CD4-positive, alpha-beta memory T cell (primary cell): ENCODE measurements around the gene EPHA3. TPM values are rescaled to one million over a fixed set of nuclear protein-coding genes. Genes with fewer than 3 reads are reported as not detected.

Source experiments
- CTCF ChIA-PET: fragments of 350-600 bp; sonication (Branson Sonifier 250); formaldehyde crosslinking; loops from one replicate; lab custom pipeline; 2021; ENCODE audit warnings: inconsistent platforms; ENCODE audit not compliant: partially characterized antibody; lab: Charles Lee
- POLR2A ChIA-PET: fragments of 350-600 bp; sonication (Branson Sonifier 250); formaldehyde crosslinking; loops from one replicate; lab custom pipeline; 2021; ENCODE audit not compliant: partially characterized antibody; lab: Charles Lee
- DNase-seq, 5 donors: peaks; one replicate each; pipeline versions ENCODE4 v3.0.0 to v3.0.0-alpha.2; 2020 to 2022; ENCODE audit warnings: mixed read lengths in 1 of 5
- H3K27ac ChIP-seq: one replicate; pipeline ENCODE4 v1.7.0; 2013; ENCODE audit warnings: low read depth, low read length
- H3K27me3 ChIP-seq: 2 replicates; pipeline ENCODE4 v1.7.0; 2013; ENCODE audit warnings: mild to moderate bottlenecking, low read length, moderate library complexity; ENCODE audit not compliant: insufficient read depth
- H3K36me3 ChIP-seq: 2 replicates; pipeline ENCODE4 v1.7.0; 2013; ENCODE audit warnings: mild to moderate bottlenecking, low read length, moderate library complexity; ENCODE audit not compliant: insufficient read depth
- H3K4me1 ChIP-seq: 2 replicates; pipeline ENCODE4 v1.7.0; 2013; ENCODE audit warnings: mild to moderate bottlenecking, low read length, moderate library complexity; ENCODE audit not compliant: insufficient read depth
- H3K4me3 ChIP-seq, 2 donors: one replicate each; pipeline ENCODE4 v1.7.0; 2013; ENCODE audit warnings: low read length in 2 of 2, mild to moderate bottlenecking in 1 of 2
- H3K9me3 ChIP-seq, 2 donors: one replicate each; pipeline ENCODE4 v1.7.0; 2013; ENCODE audit warnings: low read length in 2 of 2, control low read depth in 1 of 2; ENCODE audit not compliant: control insufficient read depth in 1 of 2
- H3K27ac Mint-ChIP-seq, 7 donors: one replicate each; pipeline ENCODE4 v1.8.0; 2020 to 2021; ENCODE audit warnings: mixed read lengths in 7 of 7, mild to moderate bottlenecking in 6 of 7, inconsistent platforms in 3 of 7, moderate library complexity in 3 of 7
- H3K27me3 Mint-ChIP-seq, 2 donors: one replicate each; pipeline ENCODE4 v1.8.0; 2020 to 2021; ENCODE audit warnings: mixed read lengths in 2 of 2
- H3K36me3 Mint-ChIP-seq, 2 donors: one replicate each; pipeline ENCODE4 v1.8.0; 2020 to 2021; ENCODE audit warnings: mixed read lengths in 2 of 2, inconsistent platforms in 1 of 2, mild to moderate bottlenecking in 1 of 2
- H3K4me1 Mint-ChIP-seq, 4 donors: one replicate each; pipeline ENCODE4 v1.8.0; 2020 to 2021; ENCODE audit warnings: mixed read lengths in 4 of 4, mild to moderate bottlenecking in 1 of 4
- H3K4me3 Mint-ChIP-seq, 8 donors: one replicate each; pipeline ENCODE4 v1.8.0; 2020 to 2021; ENCODE audit warnings: mixed read lengths in 8 of 8, mild to moderate bottlenecking in 7 of 8, moderate library complexity in 6 of 8, inconsistent platforms in 3 of 8
- H3K9me3 Mint-ChIP-seq, 8 donors: one replicate each; pipeline ENCODE4 v1.8.0; 2020 to 2021; ENCODE audit warnings: mixed read lengths in 8 of 8, mild to moderate bottlenecking in 5 of 8, inconsistent platforms in 3 of 8, moderate library complexity in 1 of 8
- intact Hi-C: fragments of 100-400 bp; cut with micrococcal nuclease; formaldehyde crosslinking; loops from one replicate; pipeline ENCODE4 v1.15.1; 2023
- polyA plus RNA-seq, 2 donors: library from polyadenylated mRNA; unstranded; fragments of 300-500 nt; fragmentation: Illumina TruSeq; gene quantifications; one replicate each; pipeline ENCODE4 v1.2.3, GENCODE V29; 2021
- total RNA-seq, 2 experiments: library from RNA; stranded (reverse); gene quantifications; one replicate each; pipeline ENCODE4 v1.2.3, GENCODE V29; 2021

Gene EPHA3
- total and polyA plus RNA-seq, 4 experiments from 2014 or later: not detected

GRCh38 chr3:89440386-89440785, 333.0 kb downstream of the EPHA3 start:
- no peaks in the 10 kb centered on the region for H3K27me3 ChIP-seq
- Mint-ChIP-seq H3K9me3 (peaks cover 0 to 9% (median 4%) of the 10 kb centered on the region in 8 donors), H3K27ac (no peak overlapping the region), H3K36me3 (no peaks in the 10 kb centered on the region), H3K4me1 (no peaks in the 10 kb centered on the region), H3K27me3 (no peaks in the 10 kb centered on the region), H3K4me3 (no peak overlapping the region)
- H3K4me3 ChIP-seq: no peak overlapping the region
- ChIA-PET CTCF (no interaction called here), POLR2A (no interaction called here)
- H3K9me3 ChIP-seq: no peaks in the 10 kb centered on the region
- no peak for DNase-seq
- H3K36me3 ChIP-seq: no peaks in the 10 kb centered on the region
- H3K27ac ChIP-seq: no peak overlapping the region
- intact Hi-C loops: no loop called here
- H3K4me1 ChIP-seq: no peaks in the 10 kb centered on the region

GRCh38 chr3:89441141-89441540, 333.7 kb downstream of the EPHA3 start:
- Mint-ChIP-seq H3K9me3 (peaks cover 0 to 11% (median 5%) of the 10 kb centered on the region in 8 donors), H3K27ac (no peak overlapping the region), H3K27me3 (no peaks in the 10 kb centered on the region), H3K4me3 (no peak overlapping the region), H3K36me3 (no peaks in the 10 kb centered on the region), H3K4me1 (no peaks in the 10 kb centered on the region)
- no peak for DNase-seq
- intact Hi-C loops: no loop called here
- Histone ChIP-seq H3K9me3 (no peaks in the 10 kb centered on the region), H3K36me3 (no peaks in the 10 kb centered on the region), H3K4me3 (no peak overlapping the region), H3K27ac (no peak overlapping the region), H3K27me3 (no peaks in the 10 kb centered on the region), H3K4me1 (no peaks in the 10 kb centered on the region)
- ChIA-PET POLR2A (no interaction called here), CTCF (no interaction called here)

DNA sequence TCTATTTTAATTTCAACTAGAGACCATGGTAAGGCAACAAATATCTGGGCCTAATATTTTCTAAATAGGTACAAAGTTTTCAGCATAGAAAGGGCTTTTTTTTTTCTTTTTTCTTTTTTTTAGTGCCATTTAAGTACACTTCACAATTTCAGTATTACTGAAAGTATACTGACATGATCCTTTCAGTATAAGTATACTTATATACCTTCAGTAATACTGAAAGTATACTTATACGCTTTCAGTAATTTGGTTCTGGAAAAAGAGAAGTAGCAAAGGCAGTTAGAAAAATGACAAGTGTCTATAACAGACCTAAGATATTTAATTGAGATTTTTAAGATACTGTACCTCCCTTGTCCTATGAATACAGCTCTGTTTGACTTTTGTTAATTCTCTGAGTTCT, 339.2 kb downstream of the EPHA3 start:
- H3K36me3 Mint-ChIP-seq: no peaks in the 10 kb centered on the region
- peaks cover 2 to 10% (median 7%) of the 10 kb centered on the region in 8 donors for H3K9me3 Mint-ChIP-seq

GRCh38 chr3:89447243-89447642, 339.8 kb downstream of the EPHA3 start:
- no peaks in the 10 kb centered on the region for H3K36me3 ChIP-seq
- H3K4me3 ChIP-seq: no peak overlapping the region
- intact Hi-C loops: no loop called here
- H3K4me1 Mint-ChIP-seq: no peaks in the 10 kb centered on the region
- H3K27ac ChIP-seq: no peak overlapping the region
- H3K4me3 Mint-ChIP-seq: no peak overlapping the region
- H3K27me3 Mint-ChIP-seq: no peaks in the 10 kb centered on the region
- H3K4me1 ChIP-seq: no peaks in the 10 kb centered on the region
- H3K27me3 ChIP-seq: no peaks in the 10 kb centered on the region
- ChIA-PET CTCF (no interaction called here), POLR2A (no interaction called here)
- H3K9me3 ChIP-seq: no peaks in the 10 kb centered on the region
- DNase-seq: no peak
- H3K27ac Mint-ChIP-seq: no peak overlapping the region
- no peaks in the 10 kb centered on the region for H3K36me3 Mint-ChIP-seq
- H3K9me3 Mint-ChIP-seq: peaks cover 2 to 10% (median 7%) of the 10 kb centered on the region in 8 donors

More for the DNA sequence above, 339.2 kb downstream of the EPHA3 start:
- no peaks in the 10 kb centered on the region for H3K4me1 ChIP-seq
- no peaks in the 10 kb centered on the region for H3K36me3 ChIP-seq
- H3K4me3 ChIP-seq: no peak overlapping the region
- no peaks in the 10 kb centered on the region for H3K9me3 ChIP-seq
- no peaks in the 10 kb centered on the region for H3K27me3 Mint-ChIP-seq
- DNase-seq: no peak
- intact Hi-C loops: no loop called here
- no peak overlapping the region for H3K27ac ChIP-seq
- H3K4me3 Mint-ChIP-seq: no peak overlapping the region
- H3K4me1 Mint-ChIP-seq: no peaks in the 10 kb centered on the region
- POLR2A ChIA-PET: no interaction called here
- CTCF ChIA-PET: no interaction called here
- no peaks in the 10 kb centered on the region for H3K27me3 ChIP-seq
- no peak overlapping the region for H3K27ac Mint-ChIP-seq

DNA sequence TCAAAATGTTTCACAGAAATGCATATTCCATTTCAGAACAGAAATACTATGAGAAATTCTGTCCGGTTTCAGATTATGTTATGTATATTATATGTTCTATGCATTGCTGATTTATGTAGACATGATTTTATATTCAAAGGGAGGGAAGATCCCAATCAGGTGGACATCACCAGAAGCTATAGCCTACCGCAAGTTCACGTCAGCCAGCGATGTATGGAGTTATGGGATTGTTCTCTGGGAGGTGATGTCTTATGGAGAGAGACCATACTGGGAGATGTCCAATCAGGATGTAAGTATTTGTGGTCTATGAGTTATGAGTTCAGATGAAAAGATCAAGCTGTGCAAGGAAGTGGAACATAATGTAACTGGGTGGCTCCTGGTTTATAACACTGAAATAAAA, 341.7 kb downstream of the EPHA3 start:
- POLR2A ChIA-PET: no interaction called here
- H3K36me3 Mint-ChIP-seq: no peaks in the 10 kb centered on the region
- Histone ChIP-seq H3K9me3 (no peaks in the 10 kb centered on the region), H3K4me1 (no peaks in the 10 kb centered on the region), H3K4me3 (no peak overlapping the region), H3K36me3 (no peaks in the 10 kb centered on the region), H3K27me3 (no peaks in the 10 kb centered on the region), H3K27ac (no peak overlapping the region)
- intact Hi-C loops: no loop called here
- CTCF ChIA-PET: no interaction called here
- H3K27ac Mint-ChIP-seq: no peak overlapping the region
- peaks cover 2 to 12% (median 6%) of the 10 kb centered on the region in 8 donors for H3K9me3 Mint-ChIP-seq
- H3K27me3 Mint-ChIP-seq: no peaks in the 10 kb centered on the region
- no peaks in the 10 kb centered on the region for H3K4me1 Mint-ChIP-seq
- no peak overlapping the region for H3K4me3 Mint-ChIP-seq
- no peak for DNase-seq

GRCh38 chr3:89452066-89452465, 344.6 kb downstream of the EPHA3 start:
- H3K4me1 ChIP-seq: no peaks in the 10 kb centered on the region
- POLR2A ChIA-PET: no interaction called here
- no peak overlapping the region for H3K4me3 ChIP-seq
- H3K27ac ChIP-seq: no peak overlapping the region
- CTCF ChIA-PET: no interaction called here
- no peaks in the 10 kb centered on the region for H3K27me3 Mint-ChIP-seq
- no peaks in the 10 kb centered on the region for H3K36me3 Mint-ChIP-seq
- no peaks in the 10 kb centered on the region for H3K4me1 Mint-ChIP-seq
- H3K9me3 ChIP-seq: peaks cover 0 to 2% of the 10 kb centered on the region in 2 donors
- no peaks in the 10 kb centered on the region for H3K27me3 ChIP-seq
- H3K27ac Mint-ChIP-seq: no peak overlapping the region
- H3K9me3 Mint-ChIP-seq: peaks cover 2 to 26% (median 12%) of the 10 kb centered on the region in 8 donors
- H3K4me3 Mint-ChIP-seq: no peak overlapping the region
- intact Hi-C loops: no loop called here
- no peak for DNase-seq
- no peaks in the 10 kb centered on the region for H3K36me3 ChIP-seq

- Mint-ChIP-seq H3K4me1 (no peaks in the 10 kb centered on the region), H3K36me3 (no peaks in the 10 kb centered on the region), H3K4me3 (no peak overlapping the region), H3K27ac (no peak overlapping the region), H3K9me3 (peaks cover 2 to 34% (median 11%) of the 10 kb centered on the region in 8 donors), H3K27me3 (no peaks in the 10 kb centered on the region)
- no peaks in the 10 kb centered on the region for H3K4me1 ChIP-seq
- ChIA-PET POLR2A (no interaction called here), CTCF (no interaction called here)
- no peak overlapping the region for H3K4me3 ChIP-seq
- intact Hi-C loops: no loop called here
- peaks cover 0 to 4% of the 10 kb centered on the region in 2 donors for H3K9me3 ChIP-seq
- H3K27ac ChIP-seq: no peak overlapping the region
- DNase-seq: no peak
- no peaks in the 10 kb centered on the region for H3K36me3 ChIP-seq
- no peaks in the 10 kb centered on the region for H3K27me3 ChIP-seq
Observed at GRCh38 chr3:89455240-89455639, 347.8 kb downstream of the EPHA3 start.

DNA sequence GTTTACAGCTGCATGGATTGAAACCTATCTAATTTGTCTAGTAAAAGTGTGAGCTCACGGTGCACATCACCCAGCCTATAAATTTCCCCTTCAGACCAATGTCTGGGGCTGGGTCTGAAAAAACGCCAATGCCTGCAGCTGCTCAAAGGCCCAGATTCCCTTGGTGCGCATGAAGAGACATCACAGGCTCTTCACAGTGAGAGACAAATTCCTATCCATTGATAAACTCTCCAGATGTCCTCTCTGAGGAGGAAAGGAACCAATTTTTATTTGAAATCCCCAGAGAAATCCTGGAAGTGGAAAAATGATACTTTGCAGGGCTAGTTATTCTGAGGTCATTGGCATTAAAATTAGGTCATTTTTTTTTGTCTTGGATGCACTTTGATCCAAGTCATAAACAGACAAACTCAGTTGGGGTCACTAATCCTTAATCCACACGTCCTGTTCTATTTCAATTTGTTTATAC, 360.5 kb downstream of the EPHA3 start:
- no peaks in the 10 kb centered on the region for H3K4me1 Mint-ChIP-seq
- intact Hi-C loops: no loop called here
- H3K36me3 Mint-ChIP-seq: no peaks in the 10 kb centered on the region
- H3K27ac Mint-ChIP-seq: no peak overlapping the region
- no peaks in the 10 kb centered on the region for H3K9me3 ChIP-seq
- H3K27ac ChIP-seq: no peak overlapping the region
- H3K9me3 Mint-ChIP-seq: peaks cover 0 to 7% (median 2%) of the 10 kb centered on the region in 8 donors
- H3K27me3 ChIP-seq: no peaks in the 10 kb centered on the region
- no peaks in the 10 kb centered on the region for H3K4me1 ChIP-seq
- H3K4me3 Mint-ChIP-seq: no peak overlapping the region
- DNase-seq: no peak
- POLR2A ChIA-PET: no interaction called here
- no peaks in the 10 kb centered on the region for H3K36me3 ChIP-seq
- CTCF ChIA-PET: no interaction called here
- H3K27me3 Mint-ChIP-seq: no peaks in the 10 kb centered on the region
- no peak overlapping the region for H3K4me3 ChIP-seq
